ENCODE results near the gene ARHGAP24.

Gene ARHGAP24

DNA sequence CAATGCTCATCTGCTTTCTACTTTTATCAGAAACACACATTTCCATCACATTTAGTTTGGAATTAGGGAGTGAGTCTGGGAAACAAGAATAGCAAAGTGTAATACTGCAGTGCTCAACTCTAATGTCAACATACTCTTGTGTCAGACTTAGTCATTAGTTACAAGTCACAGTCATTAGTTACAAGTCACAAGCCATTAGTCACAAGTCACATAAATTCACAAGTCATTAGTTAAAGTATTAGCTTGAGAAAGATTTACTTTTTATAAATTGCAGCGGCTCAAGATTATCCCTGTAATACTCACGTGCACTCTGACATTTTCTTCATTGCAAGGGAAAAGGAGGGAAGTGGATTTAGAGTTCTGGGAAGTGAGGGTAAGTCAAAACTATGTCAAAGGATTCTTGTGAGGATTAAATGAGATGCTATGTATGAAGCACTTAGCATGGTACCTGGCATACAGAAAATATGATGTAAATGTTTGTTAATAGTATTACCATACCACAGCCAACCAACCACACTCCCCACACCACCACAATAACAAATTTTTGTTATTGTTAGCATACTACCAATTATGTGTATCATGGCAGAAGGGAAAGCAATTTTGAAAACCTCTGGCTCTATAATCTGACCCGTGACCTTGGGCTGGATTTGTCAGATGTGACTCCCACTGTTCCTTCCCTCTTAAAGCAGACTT is 116.6 kb downstream of the ARHGAP24 start:
- DNase-seq = no peak

DNA sequence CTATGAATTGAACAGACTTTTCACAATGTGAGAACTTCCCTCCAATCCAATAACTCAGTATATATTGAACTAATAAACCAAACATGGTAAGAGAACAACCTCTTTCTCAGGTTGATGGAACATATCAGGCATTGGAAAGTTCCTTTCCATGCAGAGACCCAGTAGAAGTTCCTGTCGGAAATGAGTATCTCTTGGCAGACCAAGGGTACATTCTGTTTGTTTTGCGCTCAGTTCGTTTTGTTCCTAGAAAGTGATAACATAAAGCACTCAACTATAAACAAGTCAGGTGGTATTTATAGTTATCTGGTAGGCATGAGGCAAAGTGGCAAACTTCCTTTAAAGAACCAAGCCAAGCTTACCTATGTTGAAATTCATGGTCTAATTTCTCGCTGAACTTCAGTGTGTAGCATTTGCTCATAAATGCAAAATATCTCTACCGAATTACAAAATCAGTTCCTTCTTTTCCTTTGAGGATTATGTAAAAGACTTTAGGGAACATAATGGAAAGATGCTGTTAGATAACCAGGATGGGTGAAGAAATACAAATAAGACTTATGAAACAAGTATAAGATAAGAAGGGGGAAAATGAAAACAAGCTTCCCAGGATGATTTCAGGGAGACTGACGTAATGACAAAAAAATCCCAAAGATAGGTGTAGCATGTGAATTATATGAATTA is 120.3 kb downstream of the ARHGAP24 start:
- no peak for DNase-seq

DNA sequence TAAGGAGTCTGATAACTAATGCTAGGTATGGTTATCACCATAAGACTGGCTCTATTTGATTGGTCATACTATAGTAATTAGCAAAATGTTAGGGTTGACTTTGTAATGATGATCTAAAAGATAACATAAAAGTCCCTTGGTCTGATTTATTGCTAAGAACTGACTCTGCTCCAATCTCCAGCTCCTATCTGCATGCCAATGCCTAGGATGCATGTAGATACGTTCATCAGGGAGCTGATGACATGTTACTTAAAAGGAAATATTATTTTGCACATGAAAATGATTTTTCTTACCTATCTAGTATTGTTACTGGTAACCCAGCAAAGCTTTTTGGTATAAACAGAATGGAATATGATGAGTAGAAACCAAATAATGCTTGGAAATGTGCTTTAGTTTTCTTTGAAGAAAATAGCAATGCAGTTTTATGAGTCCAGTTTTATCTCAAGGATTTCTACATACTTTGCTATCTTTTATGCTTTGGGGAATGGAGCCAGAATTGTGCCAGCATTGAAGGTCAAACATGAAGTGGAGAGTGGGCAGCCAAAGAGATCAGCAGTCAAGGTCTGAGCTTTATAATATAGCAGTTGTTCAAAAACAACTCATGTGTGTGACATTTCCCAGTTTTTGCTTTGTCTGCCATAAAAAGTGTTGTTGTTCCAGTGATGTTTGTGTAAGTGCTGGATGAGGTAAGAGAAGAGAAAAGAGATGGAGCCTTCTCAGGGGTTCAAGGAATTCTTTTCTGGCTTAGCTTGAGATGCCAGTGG is 121.0 kb downstream of the ARHGAP24 start:
- no peak for DNase-seq

DNA sequence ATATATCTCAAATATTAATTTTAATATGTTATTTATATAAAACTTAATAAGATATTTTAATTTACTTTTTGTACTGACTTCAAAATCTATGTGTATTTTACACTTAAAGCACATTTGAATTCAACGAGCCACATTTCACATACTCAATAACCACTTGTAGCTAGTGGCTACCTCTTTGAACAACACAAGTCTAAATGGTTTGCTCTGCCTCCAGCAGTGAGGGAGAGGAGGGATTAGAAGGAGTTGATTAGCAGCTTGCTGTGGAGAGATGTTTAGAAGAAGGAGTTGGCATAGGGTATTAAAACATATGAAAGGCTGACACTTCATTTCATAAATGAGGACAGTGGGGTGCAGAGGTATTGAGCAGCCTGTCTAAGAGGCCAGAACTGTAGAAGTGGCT is 124.0 kb downstream of the ARHGAP24 start:
- DNase-seq = no peak

DNA sequence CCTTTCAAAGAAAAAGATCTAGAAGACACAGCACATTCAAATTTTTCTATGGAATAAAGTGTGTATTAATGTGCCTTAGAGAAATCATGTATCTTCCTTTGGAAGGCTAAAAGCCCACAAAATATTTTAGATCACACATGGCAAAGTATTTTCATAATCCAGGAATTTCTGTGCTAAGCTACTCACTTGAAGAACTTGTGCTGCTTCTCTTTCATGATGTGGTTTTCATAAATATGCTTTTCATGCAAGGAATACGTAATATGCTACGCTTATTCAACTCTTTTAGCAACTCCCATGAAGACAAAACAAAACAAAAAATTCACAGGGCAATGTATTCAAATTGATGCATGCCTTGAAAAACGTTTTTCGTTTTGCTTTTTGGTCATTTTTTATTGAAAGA is 125.6 kb downstream of the ARHGAP24 start:
- no peak for DNase-seq

DNA sequence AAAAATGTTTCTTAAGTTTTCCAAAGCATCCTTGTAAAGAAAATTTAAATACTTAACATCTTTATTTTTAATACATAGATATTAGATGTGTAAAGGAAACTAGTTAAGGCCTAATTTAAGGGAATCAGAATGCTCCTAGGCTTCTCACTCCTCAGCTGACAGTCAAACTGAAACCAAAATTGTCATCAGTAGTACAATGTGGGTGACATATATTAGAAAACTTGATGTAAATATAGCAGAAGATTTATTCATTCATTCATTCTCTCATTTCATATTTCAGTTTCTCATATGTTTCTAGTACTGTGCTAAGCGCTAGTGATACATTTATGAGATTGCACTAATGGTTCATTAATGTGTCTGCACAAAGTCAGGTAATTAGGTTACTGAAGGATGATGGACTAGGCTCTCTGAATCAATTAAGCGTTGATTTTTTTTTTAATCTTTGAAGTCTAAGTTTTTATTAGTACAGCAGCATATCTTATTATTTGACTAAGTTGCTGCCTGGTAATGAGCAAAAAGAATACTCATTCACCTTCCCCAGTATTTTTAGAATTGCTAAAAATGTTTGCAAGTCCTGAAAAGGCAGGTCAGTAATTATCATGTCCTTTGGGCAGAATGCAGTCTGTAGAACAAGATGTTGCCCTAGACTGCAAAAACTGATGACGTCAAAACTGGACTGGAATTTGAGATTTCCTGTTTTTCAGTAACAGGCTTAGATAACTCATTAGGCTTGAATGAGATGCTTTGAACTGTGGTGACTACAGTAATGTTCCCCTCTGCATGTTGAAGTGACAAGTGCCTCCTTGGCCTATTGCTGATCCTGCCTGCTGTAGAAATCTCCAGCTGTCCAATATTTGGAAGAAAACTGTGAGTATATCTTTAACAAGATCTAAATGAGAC is 128.7 kb downstream of the ARHGAP24 start:
- no peak for DNase-seq

DNA sequence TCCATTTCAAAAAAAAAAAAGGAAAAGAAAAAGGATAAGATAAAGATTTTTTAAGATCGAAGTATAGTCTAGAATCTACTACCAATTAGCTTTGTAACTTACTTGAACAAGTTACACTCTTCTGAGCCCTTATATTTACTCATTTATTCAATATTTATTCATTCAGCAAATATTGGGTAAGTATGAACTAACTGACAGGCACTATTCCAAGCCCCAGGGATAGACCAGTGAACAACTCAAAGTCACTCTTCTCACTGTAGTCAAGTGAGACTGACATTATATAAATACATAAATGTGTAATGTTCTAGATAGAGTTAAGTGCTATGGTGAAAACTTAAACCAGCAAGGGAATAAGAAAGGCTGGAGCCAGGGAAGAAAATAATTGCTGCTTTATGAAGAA is 131.6 kb downstream of the ARHGAP24 start:
- DNase-seq = no peak

DNA sequence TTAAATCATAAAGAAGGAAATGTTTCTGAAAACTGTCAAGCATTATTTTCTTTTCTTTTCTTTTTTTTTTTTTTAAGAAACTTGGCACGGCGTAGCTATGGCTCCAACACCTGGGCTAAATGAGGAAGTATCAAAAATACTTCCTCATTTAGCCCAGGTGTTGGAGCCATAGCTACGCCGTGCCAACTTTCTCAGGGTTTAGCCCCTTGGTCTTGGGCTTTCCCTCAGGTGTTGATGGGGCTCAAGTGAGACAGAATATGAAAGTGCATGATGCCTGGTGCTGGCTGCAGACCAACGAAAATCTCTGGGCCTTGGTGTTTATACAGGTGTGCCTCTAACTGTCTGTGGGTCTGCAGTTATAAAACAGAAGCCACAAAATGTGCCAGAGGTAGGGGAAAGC is 132.7 kb downstream of the ARHGAP24 start:
- DNase-seq = no peak

DNA sequence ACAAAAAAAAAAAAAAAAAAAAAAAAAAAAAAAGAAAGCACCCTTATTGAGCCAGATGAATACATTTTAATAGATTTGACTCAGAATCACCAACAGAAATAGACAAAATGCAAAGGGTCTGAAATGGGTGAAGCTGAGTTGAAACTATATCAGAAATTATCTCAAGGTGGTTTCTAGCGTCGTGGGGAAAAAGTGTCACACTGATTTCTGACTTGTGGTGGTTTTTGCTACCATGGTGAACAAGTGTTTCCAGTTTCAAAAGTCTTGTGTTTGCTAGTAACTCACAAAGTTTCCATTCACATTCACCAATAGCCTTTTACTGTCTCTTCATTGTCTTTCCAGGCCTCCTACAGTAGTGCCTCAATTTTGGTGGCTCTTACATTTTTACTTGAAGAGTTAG is 135.5 kb downstream of the ARHGAP24 start:
- DNase-seq = no peak

DNA sequence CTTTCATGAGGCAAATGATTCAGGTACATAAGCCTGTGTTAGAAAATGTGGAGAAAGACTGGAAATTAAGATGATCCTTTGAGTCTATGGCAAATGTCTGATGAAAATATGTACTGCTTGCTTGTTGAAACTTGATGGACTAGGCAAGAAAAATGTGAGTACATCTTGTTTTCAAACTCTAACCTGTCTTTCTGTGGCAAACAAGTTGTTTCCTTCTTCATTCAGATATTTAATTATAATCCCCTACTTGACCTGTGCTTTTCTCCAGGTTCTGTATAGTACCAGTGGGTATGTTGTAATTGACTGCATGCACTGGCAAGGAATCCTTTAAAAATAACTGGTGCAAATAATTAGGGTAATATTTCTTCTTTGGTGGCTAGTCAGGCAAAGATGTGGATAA is 136.7 kb downstream of the ARHGAP24 start:
- DNase-seq = no peak

DNA sequence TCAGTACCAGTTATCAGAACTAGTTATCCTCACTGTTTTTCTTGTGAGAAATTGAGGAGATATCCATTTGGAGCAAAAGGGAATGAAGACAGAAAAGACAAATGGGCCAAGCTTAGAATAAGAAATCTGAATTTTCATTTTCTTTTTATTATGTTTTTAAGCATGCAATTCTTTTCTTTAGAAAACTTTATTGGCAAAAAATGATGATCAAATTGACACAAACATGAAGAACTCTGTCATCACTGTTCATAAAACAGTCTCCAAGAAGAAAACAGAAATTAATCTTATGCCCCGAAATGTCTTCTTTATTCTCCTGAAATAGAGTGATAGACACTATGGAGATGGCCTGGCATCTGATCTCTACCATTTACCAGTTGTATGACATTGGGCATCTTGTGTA is 139.0 kb downstream of the ARHGAP24 start:
- no peak for DNase-seq

DNA sequence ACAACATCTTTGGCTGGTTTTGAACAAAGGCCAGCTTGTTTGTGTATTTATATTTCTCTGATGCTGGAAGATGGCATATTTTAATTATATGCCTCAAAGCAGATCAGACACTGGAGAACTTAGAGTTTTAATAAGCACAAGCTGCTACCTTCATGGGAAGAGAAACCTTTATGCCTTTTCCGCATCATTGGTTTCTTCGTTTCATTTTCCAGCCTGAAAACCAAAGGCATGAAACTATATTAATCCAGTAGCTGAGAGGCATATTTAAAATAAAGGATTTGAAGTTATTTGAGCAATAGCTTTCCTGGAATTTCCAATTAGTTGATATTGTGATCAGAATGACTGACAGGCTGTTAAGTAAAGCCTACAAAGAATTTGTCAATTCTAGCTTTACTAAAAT is 141.0 kb downstream of the ARHGAP24 start:
- DNase-seq = no peak

DNA sequence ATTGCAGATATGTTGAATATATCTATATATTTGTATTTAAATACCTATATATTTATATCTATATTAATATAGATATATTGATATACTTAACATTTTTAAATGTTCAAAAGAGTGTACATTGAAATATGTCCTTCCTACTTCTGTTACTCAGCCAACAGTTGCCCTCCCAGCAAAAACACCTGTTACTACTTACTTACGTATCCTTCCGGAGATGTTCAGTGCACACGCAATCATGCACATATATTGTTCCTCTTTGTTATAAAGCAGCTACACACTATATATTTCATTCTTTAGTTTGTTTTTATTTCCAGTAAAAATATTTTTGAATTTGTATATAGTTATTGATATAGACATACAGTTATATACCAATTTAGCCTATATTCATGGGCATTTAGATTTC is 142.3 kb downstream of the ARHGAP24 start:
- DNase-seq = no peak

DNA sequence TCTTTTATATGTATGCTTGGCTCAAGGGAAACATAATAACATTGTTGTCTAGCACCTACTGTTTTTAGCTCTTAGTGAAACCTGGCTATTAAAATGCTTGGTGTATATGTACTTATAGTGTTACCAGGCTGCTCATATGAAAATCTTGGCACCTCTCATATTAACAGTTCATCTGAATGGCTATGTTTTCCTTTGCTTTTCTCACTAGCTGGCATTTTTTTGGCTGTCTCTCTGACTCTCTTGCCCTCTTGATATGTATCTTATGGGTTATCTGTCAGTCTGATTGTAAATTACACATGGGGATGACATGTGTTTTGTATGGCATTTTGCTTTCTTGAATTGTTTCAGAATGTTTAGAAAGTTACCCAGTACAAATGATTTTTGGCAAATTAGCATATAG is 158.0 kb downstream of the ARHGAP24 start:
- DNase-seq = no peak

DNA sequence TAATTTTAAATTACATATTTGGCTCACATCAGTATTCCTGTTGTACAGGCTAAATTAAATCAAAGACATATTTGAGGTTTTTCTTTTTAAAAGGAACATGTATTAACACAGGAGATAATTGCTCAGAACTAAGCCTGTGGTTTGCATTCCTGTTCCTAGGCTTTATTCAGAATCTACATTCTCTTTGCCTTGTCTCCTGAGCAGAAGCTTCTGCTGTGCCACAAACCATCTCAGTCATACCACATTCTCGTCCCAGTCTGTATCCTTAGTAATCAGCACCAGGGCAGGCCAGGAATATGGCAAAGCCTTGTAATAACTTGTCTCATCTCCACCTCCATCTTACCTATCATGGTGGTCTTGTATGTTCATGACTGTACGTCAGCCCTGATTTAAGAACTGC is 162.8 kb downstream of the ARHGAP24 start:
- DNase-seq = no peak

DNA sequence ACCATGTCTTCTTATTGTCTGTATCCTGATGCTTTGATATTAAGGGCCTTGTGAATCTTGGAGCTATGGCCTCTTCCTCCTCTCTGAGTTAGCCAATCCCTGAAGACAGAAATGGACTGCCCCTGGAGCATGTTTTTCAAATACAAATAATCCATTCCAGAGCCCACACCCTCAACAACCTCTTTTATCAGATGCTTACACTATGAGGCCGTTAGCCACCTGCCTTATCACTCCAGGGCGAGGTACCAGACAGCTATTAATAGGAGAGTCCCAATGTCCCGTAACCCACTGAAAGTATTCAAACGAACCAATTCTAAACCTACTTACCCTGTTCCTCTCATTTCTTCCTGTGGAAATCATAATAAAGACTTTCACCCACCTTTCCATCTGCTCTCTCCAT is 165.0 kb downstream of the ARHGAP24 start:
- DNase-seq = no peak

DNA sequence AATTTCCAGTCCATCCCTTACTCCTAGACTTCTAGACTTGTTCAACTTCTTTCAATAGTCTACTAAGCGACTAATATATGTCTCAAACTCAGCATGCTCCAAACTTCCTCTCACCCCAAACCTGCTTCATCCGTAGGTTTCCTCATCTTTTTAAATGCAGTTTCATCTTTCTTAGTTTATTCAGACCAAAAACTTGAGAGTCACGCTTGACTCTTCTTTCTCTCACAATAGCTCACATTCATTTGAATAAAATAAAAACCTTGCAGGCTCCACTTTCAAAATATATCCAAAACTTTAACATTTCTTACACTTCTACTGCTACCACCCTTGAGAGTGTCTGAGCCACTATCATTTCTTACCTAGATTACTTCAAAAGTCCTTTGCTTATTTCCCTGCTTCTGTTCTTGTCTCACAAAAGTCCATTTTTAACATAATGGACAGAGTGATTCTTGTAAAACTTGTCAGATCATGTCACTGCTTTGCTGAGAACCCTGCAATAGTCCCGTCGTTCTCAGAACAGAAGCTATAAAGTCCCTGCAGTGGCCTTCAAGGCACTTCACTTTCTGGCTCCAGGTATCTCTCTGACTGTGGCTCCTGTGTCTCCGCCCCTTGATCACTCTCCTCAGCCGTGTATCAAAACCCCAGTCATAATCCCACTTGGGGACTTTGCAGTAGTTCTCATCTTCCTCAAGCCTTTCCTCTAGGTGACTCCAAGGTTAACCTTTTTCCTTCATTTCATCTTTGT is 167.6 kb downstream of the ARHGAP24 start:
- no peak for DNase-seq

DNA sequence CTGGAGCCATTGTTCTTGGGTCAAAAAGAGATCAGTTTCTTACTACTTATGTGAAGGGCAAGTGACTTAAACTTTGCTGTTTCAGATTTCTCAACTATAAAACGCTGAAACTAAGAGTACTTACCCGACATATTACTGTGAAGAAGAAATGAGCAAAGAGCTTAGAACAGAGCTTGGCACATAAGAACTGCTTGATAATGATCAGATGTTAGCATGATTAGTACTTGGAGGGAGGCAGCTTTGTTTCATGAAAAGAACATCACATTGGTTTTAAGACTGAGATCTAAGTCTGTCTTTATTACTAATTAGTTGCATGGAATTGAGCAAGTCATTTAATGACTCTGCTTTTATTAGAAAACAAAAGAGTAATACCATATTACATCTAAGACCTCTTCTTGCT is 169.1 kb downstream of the ARHGAP24 start:
- DNase-seq = no peak

DNA sequence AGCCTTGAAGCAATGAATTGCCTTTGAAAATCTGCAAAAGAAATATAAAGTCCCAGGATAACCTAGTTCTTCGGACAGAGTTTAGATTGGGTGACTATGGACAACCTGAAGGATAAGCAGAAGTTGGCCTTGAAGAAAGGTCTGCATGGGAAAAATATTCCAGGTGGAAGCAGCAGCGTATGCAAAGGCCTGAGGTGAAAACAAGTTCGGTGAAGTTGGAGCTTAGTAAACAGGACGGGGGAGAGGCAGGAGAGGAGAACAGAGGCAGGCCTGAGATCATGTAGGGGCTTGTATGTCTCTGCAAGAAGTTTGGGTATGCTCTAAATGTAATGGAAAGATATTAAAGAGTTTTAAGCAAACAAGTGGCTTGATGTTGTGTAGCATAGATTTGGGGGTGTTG is 176.0 kb downstream of the ARHGAP24 start:
- DNase-seq = no peak

DNA sequence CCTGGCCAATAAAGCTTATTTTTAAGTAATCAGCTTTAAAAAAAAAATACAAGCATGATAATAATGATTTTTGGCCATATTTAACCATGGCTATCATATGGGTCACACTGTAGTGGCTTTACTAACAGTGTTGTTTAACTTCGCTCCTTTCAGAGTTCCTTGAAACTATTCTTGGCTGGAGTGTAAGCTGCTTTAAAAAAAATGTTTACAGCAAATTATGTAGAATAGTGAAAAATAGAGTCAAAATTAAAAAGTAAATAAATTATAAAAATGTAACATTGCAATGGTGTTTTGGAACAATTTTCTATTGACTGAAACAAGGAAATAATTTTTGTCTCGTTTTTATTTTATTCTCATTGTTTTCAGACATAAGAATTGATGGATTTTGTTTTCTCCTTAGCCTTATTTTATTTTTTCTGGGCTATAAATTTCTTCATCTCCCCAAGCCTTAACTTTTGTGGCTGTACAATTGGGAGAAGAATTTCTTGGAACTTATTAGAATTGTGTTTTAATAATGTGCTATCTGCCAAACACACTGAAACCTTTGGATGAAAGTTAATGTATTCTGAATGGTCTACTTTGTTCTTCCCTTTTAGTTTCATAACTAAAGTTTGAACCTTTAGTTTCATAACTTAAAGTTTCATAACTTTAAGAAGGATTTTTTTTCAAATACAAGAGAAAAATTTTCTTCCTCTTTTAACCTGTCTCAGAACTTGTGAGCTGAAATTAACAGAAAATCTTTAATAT is 182.0 kb downstream of the ARHGAP24 start:
- DNase-seq = no peak

DNA sequence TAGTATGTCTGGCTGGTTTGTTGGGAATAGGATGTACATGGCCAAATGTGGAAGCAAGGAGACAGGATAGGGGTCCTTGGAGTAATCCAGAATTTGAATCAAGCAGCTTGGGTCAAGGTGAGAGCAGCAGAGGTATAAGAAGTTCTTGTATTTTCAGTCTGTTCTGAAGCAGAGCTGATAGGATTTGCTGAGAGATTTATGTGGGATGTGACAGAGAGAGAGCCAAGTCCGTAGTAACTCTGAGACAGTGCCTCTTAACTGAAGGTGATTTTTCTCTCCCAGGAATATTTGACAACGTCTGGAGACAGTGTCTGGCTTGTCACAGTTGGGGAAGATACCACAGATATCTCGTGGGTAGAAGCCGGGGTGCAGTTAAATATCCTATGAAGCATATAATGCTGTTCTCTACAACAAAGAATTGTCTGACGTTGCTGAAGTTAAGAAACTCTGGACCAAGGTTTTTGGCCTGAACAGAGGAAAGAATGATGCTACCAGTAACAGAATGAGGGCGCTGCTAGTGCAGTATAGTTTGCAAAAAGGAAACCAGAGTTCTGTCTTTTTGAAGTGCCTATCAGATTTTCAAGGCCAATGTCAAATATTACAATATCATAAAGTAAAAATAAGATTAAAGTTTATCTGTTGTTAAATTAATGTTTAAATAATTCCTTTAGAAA is 184.0 kb downstream of the ARHGAP24 start:
- no peak for DNase-seq

Measured in NCI-H146 (cell line).